Raji (cell line): ENCODE measurements around the gene ACSF3.

Experiments
- POLR2A ChIP-seq: IDR thresholded peaks from 2 replicates; pipeline ENCODE4 v1.6.1; 2011; ENCODE audit warnings: low read depth, low read length, control low read depth; ENCODE audit not compliant: insufficient read depth

Gene ACSF3

DNA sequence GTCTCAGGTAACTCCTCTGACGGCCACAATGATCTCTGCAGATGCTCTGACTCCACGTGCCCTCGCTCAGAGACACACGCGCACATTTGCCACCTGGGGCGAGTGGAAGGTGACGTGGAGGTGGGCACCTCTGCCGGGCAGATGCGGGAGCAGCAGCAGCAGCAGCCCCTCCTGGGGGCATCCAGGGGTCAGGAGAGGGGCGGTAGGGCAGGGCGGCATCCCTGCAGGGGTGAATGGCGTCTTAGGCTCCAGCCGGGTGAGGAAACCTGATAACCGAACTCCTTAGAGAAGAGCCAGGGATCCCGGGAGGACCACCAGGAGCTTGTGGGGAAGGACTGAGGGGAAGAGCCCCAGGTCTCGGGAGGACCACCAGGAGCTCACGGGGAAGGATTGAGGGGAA is 43.3 kb downstream of the ACSF3 start:
- no peak for TF ChIP-seq POLR2A

GRCh38 chr16:89137666-89138512 is 44.2 kb downstream of the ACSF3 start:
- TF ChIP-seq POLR2A, result no peak

DNA sequence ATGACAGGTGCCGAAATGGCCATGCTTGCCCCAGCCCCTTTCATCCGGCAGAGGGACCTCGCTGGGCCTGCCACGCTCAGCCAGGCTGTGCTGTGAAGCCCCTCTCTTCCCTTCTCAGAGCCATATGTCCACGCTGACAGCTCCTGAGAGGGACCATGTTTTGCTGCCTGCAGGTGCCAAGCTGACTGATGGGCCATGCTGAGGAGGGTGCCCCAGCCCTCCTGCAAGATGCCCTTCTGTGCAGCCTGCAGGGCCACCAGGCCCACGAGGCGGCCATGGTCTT is 44.8 kb downstream of the ACSF3 start:
- no peak for TF ChIP-seq POLR2A

DNA sequence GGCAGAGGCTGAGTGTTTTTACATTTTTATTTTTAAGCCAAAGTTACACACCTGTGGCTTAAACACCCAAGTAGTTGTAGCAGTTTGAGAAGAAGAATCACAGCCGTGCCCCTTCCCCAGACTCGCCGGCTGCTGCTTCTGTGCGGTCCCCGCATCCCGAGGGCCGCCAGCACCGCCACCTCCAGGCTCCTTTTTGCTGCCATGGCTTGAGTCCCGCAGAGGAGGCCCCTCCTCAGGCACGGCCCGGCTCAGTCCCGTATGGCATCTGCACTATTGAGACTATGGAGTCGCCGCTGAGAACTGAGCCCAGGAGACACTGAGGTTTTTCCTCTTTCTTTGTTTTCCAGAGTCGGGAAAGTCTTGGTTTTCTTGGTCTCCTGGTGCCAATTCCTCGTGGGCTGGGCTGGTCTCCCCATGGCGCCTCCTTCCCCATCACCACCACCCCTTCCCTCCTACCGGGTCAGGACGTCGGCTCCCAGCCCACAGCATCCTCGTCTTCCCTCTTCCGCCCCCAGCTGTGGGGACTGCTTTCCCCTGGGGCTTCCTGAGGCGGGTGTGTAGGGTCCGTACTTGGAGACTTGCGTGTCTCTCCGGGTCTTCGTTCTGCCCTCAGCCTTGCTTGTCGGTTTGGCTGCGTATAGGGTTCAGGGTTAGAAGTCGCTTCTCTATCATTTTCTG is 45.3 kb downstream of the ACSF3 start:
- TF ChIP-seq POLR2A, result no peak

DNA sequence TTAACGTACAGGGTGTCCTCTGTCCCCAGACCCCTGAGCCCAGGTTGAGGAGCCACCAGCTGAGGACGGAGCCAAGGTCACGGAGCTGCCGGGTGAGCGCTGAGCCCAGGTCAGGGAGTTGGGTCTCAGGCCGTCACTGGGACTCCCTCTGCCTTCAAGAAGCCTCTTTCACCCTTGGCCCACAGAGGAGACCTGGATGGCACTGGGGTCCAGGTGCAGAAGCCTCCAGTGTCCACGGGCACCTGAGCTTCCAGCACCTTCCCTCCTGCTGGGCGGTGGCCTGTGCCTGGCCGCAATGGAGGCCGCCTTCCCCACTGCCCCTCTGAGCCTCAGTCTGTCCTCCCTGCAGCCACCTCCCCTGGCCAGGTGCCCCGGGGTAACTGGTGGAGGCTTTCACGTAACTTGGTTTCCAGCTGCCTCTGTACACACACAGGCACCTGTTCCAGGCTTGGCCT is 46.3 kb downstream of the ACSF3 start:
- no peak for TF ChIP-seq POLR2A

DNA sequence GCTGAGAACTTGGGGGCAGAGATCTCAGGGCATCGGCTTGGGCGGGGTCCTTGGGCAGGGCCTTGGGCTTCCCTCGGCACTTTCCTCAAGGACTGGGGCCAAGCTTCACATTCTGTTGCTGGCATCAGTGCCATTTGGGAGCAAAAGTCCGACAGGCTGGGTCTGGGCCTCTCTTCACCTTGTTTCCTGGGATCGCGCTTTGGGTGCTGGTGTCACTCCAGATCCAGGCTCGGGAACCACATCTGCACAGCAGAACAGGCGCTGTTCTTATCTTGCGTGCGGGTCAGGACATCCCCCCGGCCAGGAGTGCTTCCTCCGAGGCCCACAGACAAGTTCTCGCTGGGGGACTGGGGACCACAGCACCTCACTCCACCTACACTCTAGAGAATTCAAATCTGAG is 46.7 kb downstream of the ACSF3 start:
- no peak for TF ChIP-seq POLR2A

GRCh38 chr16:89140981-89141883 is 47.6 kb downstream of the ACSF3 start:
- TF ChIP-seq POLR2A, result no peak

GRCh38 chr16:89141884-89142267 is 48.2 kb downstream of the ACSF3 start:
- no peak for TF ChIP-seq POLR2A

DNA sequence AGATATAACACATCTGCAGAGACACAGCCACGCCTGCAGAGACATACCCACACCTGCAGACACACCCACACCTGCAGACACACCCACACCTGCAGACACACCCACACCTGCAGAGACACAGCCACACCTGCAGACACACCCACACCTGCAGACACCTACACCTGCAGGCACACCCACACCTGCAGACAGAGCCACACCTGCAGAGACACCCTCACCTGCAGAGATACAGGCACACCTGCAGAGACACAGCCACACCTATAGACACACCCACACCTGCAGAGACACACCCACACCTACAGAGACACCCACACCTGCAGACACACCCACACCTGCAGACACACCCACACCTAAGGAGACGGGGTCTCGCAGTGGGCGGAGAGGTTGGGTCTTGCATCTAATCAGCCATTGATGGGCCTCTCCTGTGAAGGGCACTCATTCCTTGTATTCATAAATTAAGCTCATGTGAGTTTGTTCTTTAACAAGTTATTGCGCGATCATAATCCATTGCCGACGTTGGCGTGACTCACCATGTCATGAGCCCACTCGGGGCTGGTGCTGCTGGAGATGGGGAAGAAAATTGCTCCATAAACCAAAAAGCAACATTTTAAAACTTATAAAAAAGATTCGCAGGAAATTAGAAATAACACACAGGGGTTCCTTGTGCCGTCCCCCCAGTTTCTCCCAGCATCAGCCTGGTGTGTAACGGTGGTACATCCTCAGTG is 49.0 kb downstream of the ACSF3 start:
- no peak for TF ChIP-seq POLR2A

GRCh38 chr16:89143201-89143741 is 49.6 kb downstream of the ACSF3 start:
- no peak for TF ChIP-seq POLR2A

DNA sequence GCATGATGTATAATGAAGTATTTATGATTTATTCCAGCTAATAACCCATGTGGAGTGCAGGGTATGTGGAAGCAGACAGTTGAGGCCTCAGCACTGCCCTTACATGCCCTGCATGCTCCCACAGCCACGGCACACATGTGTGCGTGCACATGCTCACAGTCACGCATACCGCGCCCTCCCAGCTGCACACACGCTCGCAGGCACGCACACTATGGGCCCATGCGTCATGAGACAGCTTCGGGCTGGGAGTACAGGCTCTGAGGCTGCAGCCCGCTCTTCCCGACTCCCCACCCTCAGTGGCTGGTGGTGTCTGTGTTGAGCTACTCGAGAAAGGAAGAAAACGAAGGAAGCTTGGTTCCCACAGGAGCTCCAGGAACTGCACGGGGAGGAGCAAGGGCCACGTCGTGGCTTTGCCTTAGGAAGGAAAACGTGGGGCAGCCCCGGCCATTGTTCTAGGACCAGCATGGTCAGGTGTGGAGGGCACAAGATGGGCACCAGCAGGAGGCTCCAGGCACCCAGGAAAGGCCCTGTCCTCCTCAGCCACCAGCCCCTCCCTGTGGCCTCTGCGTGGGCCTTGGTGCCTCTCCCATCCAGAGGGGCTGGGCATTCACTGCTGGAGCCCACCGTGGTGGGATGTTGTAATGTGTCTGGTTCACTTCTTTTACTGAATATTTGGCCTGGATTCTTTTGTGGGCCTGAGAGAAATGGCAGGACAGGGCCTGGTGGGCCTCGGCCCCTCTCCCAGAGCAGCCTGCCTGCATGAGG is 50.4 kb downstream of the ACSF3 start:
- no peak for TF ChIP-seq POLR2A

- no peak for TF ChIP-seq POLR2A
Measured at GRCh38 chr16:89144681-89145080, 51.0 kb downstream of the ACSF3 start.

DNA sequence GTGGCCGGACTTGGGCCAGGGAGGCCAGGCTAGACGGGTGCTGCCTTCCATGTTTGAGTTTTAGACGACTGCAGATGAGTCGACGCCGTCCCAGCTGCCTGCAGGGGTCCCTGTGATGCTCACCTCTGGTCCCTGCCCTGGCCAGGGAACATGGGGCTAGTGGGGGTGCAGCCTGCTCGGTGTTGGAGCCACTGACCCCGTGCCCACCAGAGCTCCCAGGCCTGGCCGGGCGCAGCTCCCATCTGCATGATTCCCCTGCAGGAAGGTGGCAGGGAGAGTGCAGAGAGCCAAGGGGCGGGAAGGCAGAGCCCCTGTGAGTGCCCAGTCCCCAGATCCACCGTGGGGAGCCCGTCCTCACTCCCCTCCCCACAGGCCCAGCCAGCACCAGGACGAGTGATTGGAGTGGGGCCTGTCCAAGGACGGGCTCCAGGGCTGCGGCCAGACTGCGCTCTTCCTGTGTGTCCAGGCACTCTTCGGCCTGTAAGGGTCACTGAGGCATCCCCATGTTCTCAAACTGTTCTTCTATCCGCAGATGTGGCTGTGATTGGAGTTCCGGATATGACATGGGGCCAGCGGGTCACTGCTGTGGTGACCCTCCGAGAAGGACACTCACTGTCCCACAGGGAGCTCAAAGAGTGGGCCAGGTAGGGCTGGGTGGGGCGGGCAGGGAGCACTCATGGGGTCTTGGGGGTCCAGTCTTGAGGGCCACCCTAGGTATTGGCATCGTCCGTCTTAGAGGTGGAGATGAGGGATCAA is 51.9 kb downstream of the ACSF3 start:
- no peak for TF ChIP-seq POLR2A

GRCh38 chr16:89146211-89147005 is 52.8 kb downstream of the ACSF3 start:
- TF ChIP-seq POLR2A, result no peak
